SK-N-SH treated with all-trans-retinoic acid at 6 μM for 48 hours (cell line): ENCODE measurements around the gene MIA2.

Experiments used
- BACH2 ChIP-seq: fragments of 250-450 bp; sonication (Bioruptor Pico); IDR thresholded peaks from 2 replicates; pipeline ENCODE4 v1.9.0; 2021; ENCODE audit warnings: mild to moderate bottlenecking, borderline replicate concordance
- CSRNP3 ChIP-seq: fragments of 250-450 bp; sonication (Bioruptor Pico); IDR thresholded peaks from 2 replicates; pipeline ENCODE4 v1.5.1; 2021; ENCODE audit warnings: mild to moderate bottlenecking, moderate library complexity
- GLIS3 ChIP-seq: fragments of 250-450 bp; sonication (Bioruptor Pico); IDR thresholded peaks from 2 replicates; pipeline ENCODE4 v1.5.0; 2020; ENCODE audit warnings: mild to moderate bottlenecking, moderate library complexity
- OSR1 ChIP-seq: fragments of 250-450 bp; sonication (Bioruptor Pico); IDR thresholded peaks from 2 replicates; pipeline ENCODE4 v1.8.0; 2022; ENCODE audit warnings: moderate library complexity, mild to moderate bottlenecking, inconsistent platforms
- PATZ1 ChIP-seq: fragments of 250-450 bp; sonication (Bioruptor Pico); IDR thresholded peaks from 2 replicates; pipeline ENCODE4 v1.8.0; 2020; ENCODE audit warnings: mild to moderate bottlenecking, moderate library complexity, borderline replicate concordance
- POU6F1 ChIP-seq: fragments of 250-450 bp; sonication (Bioruptor Pico); IDR thresholded peaks from 2 replicates; pipeline ENCODE4 v1.8.0; 2021; ENCODE audit warnings: low read depth, mild to moderate bottlenecking, moderate library complexity, borderline replicate concordance
- PPARA ChIP-seq: fragments of 250-450 bp; sonication (Bioruptor Pico); IDR thresholded peaks from 2 replicates; pipeline ENCODE4 v1.5.0; 2020; ENCODE audit warnings: mild to moderate bottlenecking, borderline replicate concordance
- RARB ChIP-seq: fragments of 250-450 bp; sonication (Bioruptor Pico); IDR thresholded peaks from 2 replicates; pipeline ENCODE4 v1.8.0; 2021; ENCODE audit warnings: mild to moderate bottlenecking, moderate library complexity
- SNAI2 ChIP-seq: fragments of 250-450 bp; sonication (Bioruptor Pico); IDR thresholded peaks from 2 replicates; pipeline ENCODE4 v1.5.0; 2020; ENCODE audit warnings: mild to moderate bottlenecking, moderate library complexity
- ZC3H10 ChIP-seq: fragments of 250-450 bp; sonication (Bioruptor Pico); IDR thresholded peaks from 2 replicates; pipeline ENCODE4 v1.5.1; 2021; ENCODE audit warnings: mild to moderate bottlenecking, moderate library complexity
- ZFP3 ChIP-seq: fragments of 250-450 bp; sonication (Bioruptor Pico); IDR thresholded peaks from 2 replicates; pipeline ENCODE4 v1.5.0; 2020; ENCODE audit warnings: mild to moderate bottlenecking, moderate library complexity
- ZFP30 ChIP-seq: fragments of 450-650 bp; formaldehyde crosslinking; IDR thresholded peaks from 2 replicates; pipeline ENCODE4 v1.5.0; 2022; ENCODE audit warnings: mild to moderate bottlenecking, moderate library complexity

GRCh38 chr14:39275395-39275794, 41.7 kb downstream of the MIA2 start:
- TF ChIP-seq BACH2 (CRISPR knock-in tag) = no peak
- no peak for TF ChIP-seq CSRNP3 (CRISPR knock-in tag)
- no peak for TF ChIP-seq PATZ1
- no peak for TF ChIP-seq ZFP30 (CRISPR knock-in tag)
- no peak for TF ChIP-seq ZFP3 (CRISPR knock-in tag)
- no peak for TF ChIP-seq SNAI2
- TF ChIP-seq OSR1 = no peak
- no peak for TF ChIP-seq ZC3H10
- no peak for TF ChIP-seq PPARA (CRISPR knock-in tag)
- no peak for TF ChIP-seq GLIS3 (CRISPR knock-in tag)
- no peak for TF ChIP-seq POU6F1
- TF ChIP-seq RARB = no peak
